WTC11 (cell line): ENCODE data around the gene LYRM7. TPM values are rescaled to one million over a fixed set of nuclear protein-coding genes. Genes with fewer than 3 reads are reported as not detected.
"Not testable (repeated sequence)": the region's sequence is repeated elsewhere in the genome, so short reads cannot be mapped to it uniquely, and the experiment has no call there.

Experiments used
- ATAC-seq: fragments of 200-7000 bp; cut with Tn5 transposase; 2 replicates; pipeline ENCODE4 v1.10.0; 2021; ENCODE audit warnings: mild to moderate bottlenecking, moderate library complexity
- CTCF ChIA-PET: fragments of 300-600 bp; sonication (Branson Sonifier 250); formaldehyde crosslinking; loops from one replicate; lab custom pipeline; 2021; ENCODE audit warnings: antibody characterized with exemption; lab: Charles Lee
- POLR2A ChIA-PET: fragments of 350-600 bp; sonication (Branson Sonifier 250); formaldehyde crosslinking; loops from one replicate; lab custom pipeline; 2021; ENCODE audit warnings: antibody characterized with exemption; lab: Charles Lee
- DNase-seq: peaks from one replicate; pipeline ENCODE4 v3.0.0; 2021; ENCODE audit warnings: low spot score
- H3K27ac Mint-ChIP-seq: 2 replicates; pipeline ENCODE4 v1.8.0; 2021; ENCODE audit warnings: mixed read lengths
- H3K27me3 Mint-ChIP-seq: 2 replicates; pipeline ENCODE4 v1.8.0; 2021; ENCODE audit warnings: low read depth, mild to moderate bottlenecking, moderate library complexity, mixed read lengths
- H3K36me3 Mint-ChIP-seq: 2 replicates; pipeline ENCODE4 v1.8.0; 2021; ENCODE audit warnings: mixed read lengths
- H3K4me1 Mint-ChIP-seq: 2 replicates; pipeline ENCODE4 v1.8.0; 2022; ENCODE audit warnings: mixed read lengths
- H3K4me3 Mint-ChIP-seq: 2 replicates; pipeline ENCODE4 v1.8.0; 2021; ENCODE audit warnings: mild to moderate bottlenecking, moderate library complexity, mixed read lengths
- H3K9me3 Mint-ChIP-seq: 2 replicates; pipeline ENCODE4 v1.8.0; 2021; ENCODE audit warnings: mixed read lengths
- ELF4 ChIP-seq: sonication (generic); formaldehyde crosslinking; IDR thresholded peaks from 2 replicates; pipeline ENCODE4 v1.8.1; 2022; ENCODE audit warnings: low read depth, mild to moderate bottlenecking, moderate library complexity, missing genetic modification reagents
- ESRRA ChIP-seq: sonication (generic); formaldehyde crosslinking; IDR thresholded peaks from 2 replicates; pipeline ENCODE4 v1.8.1; 2022; ENCODE audit warnings: mild to moderate bottlenecking, missing genetic modification reagents, borderline replicate concordance
- GRHL2 ChIP-seq: fragments of 250-450 bp; sonication (Bioruptor Pico); IDR thresholded peaks from 2 replicates; pipeline ENCODE4 v1.8.0; 2022; ENCODE audit warnings: mild to moderate bottlenecking, moderate library complexity; ENCODE audit not compliant: insufficient replicate concordance, severe bottlenecking
- TEAD4 ChIP-seq: sonication (generic); formaldehyde crosslinking; IDR thresholded peaks from 2 replicates; pipeline ENCODE4 v1.8.0; 2022; ENCODE audit warnings: mild to moderate bottlenecking, missing genetic modification reagents
- TP53 ChIP-seq: sonication (generic); formaldehyde crosslinking; IDR thresholded peaks from 2 replicates; pipeline ENCODE4 v1.8.1; 2023; ENCODE audit warnings: mild to moderate bottlenecking, missing genetic modification reagents
- ZNF138 ChIP-seq: sonication (generic); formaldehyde crosslinking; conservative IDR thresholded peaks from 2 replicates; pipeline ENCODE4 v1.8.1; 2022; ENCODE audit warnings: mild to moderate bottlenecking, moderate library complexity, missing genetic modification reagents
- ZNF232 ChIP-seq: sonication (generic); formaldehyde crosslinking; IDR thresholded peaks from 2 replicates; pipeline ENCODE4 v1.8.0; 2022; ENCODE audit warnings: mild to moderate bottlenecking, missing genetic modification reagents
- ZNF396 ChIP-seq: fragments of 250-450 bp; sonication (Bioruptor Pico); IDR thresholded peaks from 2 replicates; pipeline ENCODE4 v1.8.0; 2021; ENCODE audit warnings: mild to moderate bottlenecking, moderate library complexity, borderline replicate concordance
- ZNF416 ChIP-seq: fragments of 250-450 bp; sonication (Bioruptor Pico); IDR thresholded peaks from 2 replicates; pipeline ENCODE4 v1.9.0; 2021; ENCODE audit warnings: mild to moderate bottlenecking, inconsistent platforms
- ZNF423 ChIP-seq: fragments of 250-450 bp; sonication (Bioruptor Pico); IDR thresholded peaks from 2 replicates; pipeline ENCODE4 v2.1.2; 2022; ENCODE audit warnings: mild to moderate bottlenecking, moderate library complexity
- total RNA-seq: library from RNA; stranded (reverse); gene quantifications from 3 replicates; pipeline ENCODE4 v1.2.3, GENCODE V29; 2021
- TF ChIP-seq, protein P1 (sequence below): sonication (generic); formaldehyde crosslinking; conservative IDR thresholded peaks from 2 replicates; pipeline ENCODE4 v1.8.1; 2023; ENCODE audit warnings: mild to moderate bottlenecking, low read depth, missing genetic modification reagents, moderate library complexity
- TF ChIP-seq, protein P2 (sequence below): sonication (generic); formaldehyde crosslinking; IDR thresholded peaks from 2 replicates; pipeline ENCODE4 v1.8.0; 2022; ENCODE audit warnings: missing genetic modification reagents
- TF ChIP-seq, protein P3 (sequence below): sonication (generic); formaldehyde crosslinking; IDR thresholded peaks from 2 replicates; pipeline ENCODE4 v1.8.0; 2022; ENCODE audit warnings: mild to moderate bottlenecking, missing genetic modification reagents
- TF ChIP-seq, protein P4 (sequence below): sonication (generic); formaldehyde crosslinking; IDR thresholded peaks from 2 replicates; pipeline ENCODE4 v1.8.1; 2023; ENCODE audit warnings: mild to moderate bottlenecking, missing genetic modification reagents
- TF ChIP-seq, protein P5 (sequence below): sonication (generic); formaldehyde crosslinking; IDR thresholded peaks from 2 replicates; pipeline ENCODE4 v1.8.1; 2023; ENCODE audit warnings: mild to moderate bottlenecking, missing genetic modification reagents, moderate library complexity
- TF ChIP-seq, protein P6 (sequence below): sonication (generic); formaldehyde crosslinking; IDR thresholded peaks from 2 replicates; pipeline ENCODE4 v1.8.1; 2022; ENCODE audit warnings: mild to moderate bottlenecking, moderate library complexity, missing genetic modification reagents
- TF ChIP-seq, protein P7 (sequence below): sonication (generic); formaldehyde crosslinking; IDR thresholded peaks from 2 replicates; pipeline ENCODE4 v1.8.1; 2022; ENCODE audit warnings: low read depth, missing genetic modification reagents, borderline replicate concordance

LYRM7 gene
- total RNA-seq, 1 experiment from 2014 or later: 11.2 TPM

DNA sequence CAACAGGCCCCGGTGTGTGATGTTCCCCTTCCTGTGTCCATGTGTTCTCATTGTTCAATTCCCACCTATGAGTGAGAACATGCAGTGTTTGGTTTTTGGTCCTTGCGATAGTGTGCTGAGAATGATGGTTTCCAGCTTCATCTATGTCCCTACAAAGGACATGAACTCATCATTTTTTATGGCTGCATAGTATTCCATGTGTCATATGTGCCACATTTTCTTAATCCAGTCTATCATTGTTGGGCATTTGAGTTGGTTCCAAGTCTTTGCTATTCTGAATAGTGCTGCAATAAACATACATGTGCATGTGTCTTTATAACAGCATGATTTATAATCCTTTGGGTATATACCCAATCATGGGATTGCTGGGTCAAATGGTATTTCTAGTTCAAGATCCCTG is 37.7 kb upstream of the LYRM7 start:
- H3K4me3 Mint-ChIP-seq, H3K4me1 Mint-ChIP-seq, H3K27me3 Mint-ChIP-seq, CTCF ChIA-PET, ATAC-seq, H3K36me3 Mint-ChIP-seq, POLR2A ChIA-PET, H3K27ac Mint-ChIP-seq, DNase-seq: not testable (repeated sequence)
- peaks cover 34% of the 10 kb centered on the region for H3K9me3 Mint-ChIP-seq

DNA sequence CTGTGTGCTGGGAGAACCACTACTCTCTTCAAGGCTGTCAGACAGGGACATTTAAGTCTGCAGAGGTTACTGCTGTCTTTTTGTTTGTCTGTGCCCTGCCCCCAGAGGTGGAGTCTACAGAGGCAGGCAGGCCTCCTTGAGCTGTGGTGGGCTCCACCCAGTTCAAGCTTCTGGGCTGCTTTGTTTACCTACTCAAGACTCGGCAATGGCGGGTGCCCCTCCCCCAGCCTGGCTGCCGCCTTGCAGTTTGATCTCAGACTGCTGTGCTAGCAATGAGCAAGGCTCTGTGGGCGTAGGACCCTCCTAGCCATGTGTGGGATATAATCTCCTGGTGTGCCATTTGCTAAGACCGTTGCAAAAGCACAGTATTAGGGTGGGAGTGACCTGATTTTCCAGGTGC is 32.3 kb upstream of the LYRM7 start:
- H3K27me3 Mint-ChIP-seq, H3K4me1 Mint-ChIP-seq, POLR2A ChIA-PET, CTCF ChIA-PET, H3K36me3 Mint-ChIP-seq, H3K27ac Mint-ChIP-seq, ATAC-seq, H3K4me3 Mint-ChIP-seq: not testable (repeated sequence)
- DNase-seq: peak; percentile 25
- H3K9me3 Mint-ChIP-seq: peaks cover 34% of the 10 kb centered on the region

DNA sequence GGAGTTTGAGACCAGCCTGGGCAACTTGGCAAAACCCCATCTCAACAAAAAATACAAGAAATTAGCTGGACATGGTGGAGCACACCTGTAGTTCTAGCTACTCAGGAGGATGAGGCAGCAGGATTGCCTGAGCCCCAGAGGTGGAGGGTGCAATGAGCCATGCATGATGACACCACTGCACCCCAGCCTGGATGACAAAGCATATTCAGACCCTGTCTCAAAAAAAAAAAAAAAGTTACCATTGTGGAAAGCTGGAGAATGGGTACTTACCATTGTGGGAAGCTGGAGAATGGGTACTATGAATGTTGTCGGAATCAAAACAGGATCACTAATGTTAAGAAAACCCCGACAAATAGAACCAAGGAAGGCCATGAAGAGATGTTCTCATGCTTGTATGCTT is 31.4 kb upstream of the LYRM7 start:
- POLR2A ChIA-PET: no interaction called here
- H3K4me3 Mint-ChIP-seq: no peak overlapping the region

DNA sequence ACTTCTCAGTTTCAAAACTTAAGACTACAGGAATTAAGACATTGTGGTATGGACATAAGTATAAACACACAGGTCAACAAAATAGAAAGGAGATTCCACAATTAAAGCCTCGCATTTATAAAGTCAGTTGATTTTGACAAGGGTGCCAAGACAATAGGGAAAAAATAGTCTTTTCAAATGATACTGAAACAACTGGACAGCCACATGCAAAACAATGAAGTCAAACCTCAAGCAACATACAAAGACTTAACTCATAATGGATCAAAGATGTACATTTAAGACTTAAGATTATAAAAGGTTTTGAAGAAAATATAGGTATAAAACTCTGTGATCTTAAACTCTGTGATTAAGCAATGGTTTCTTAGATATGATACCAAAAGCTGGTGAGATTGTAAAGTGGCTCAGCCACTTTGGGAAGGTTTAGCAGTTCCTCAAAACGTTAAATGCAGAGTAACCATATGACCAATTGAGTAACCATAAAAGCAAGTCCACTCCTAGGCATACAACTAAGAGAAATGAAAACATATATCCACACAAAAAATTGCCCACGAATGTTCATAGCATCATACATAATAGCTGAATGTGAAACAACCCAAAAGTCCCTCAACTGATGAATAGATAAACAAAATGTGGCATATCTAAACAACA is 27.6 kb upstream of the LYRM7 start:
- Mint-ChIP-seq H3K4me1 (peaks cover 8% of the 10 kb centered on the region), H3K4me3 (no peak overlapping the region), H3K9me3 (peaks cover 17% of the 10 kb centered on the region), H3K27me3 (no peaks in the 10 kb centered on the region; the same call in 1 of the 2 replicates), H3K27ac (no peak overlapping the region), H3K36me3 (peaks cover 5% of the 10 kb centered on the region)
- DNase-seq: no peak
- ChIA-PET POLR2A (no interaction called here), CTCF (no interaction called here)
- ATAC-seq: no peak
- no peak for TF ChIP-seq ZNF423 (CRISPR knock-in tag)
- TF ChIP-seq ZNF416 (CRISPR knock-in tag): no peak
- TF ChIP-seq, protein P1, sequence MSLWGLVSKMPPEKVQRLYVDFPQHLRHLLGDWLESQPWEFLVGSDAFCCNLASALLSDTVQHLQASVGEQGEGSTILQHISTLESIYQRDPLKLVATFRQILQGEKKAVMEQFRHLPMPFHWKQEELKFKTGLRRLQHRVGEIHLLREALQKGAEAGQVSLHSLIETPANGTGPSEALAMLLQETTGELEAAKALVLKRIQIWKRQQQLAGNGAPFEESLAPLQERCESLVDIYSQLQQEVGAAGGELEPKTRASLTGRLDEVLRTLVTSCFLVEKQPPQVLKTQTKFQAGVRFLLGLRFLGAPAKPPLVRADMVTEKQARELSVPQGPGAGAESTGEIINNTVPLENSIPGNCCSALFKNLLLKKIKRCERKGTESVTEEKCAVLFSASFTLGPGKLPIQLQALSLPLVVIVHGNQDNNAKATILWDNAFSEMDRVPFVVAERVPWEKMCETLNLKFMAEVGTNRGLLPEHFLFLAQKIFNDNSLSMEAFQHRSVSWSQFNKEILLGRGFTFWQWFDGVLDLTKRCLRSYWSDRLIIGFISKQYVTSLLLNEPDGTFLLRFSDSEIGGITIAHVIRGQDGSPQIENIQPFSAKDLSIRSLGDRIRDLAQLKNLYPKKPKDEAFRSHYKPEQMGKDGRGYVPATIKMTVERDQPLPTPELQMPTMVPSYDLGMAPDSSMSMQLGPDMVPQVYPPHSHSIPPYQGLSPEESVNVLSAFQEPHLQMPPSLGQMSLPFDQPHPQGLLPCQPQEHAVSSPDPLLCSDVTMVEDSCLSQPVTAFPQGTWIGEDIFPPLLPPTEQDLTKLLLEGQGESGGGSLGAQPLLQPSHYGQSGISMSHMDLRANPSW (CRISPR knock-in tag): no peak
- TF ChIP-seq, protein P2, sequence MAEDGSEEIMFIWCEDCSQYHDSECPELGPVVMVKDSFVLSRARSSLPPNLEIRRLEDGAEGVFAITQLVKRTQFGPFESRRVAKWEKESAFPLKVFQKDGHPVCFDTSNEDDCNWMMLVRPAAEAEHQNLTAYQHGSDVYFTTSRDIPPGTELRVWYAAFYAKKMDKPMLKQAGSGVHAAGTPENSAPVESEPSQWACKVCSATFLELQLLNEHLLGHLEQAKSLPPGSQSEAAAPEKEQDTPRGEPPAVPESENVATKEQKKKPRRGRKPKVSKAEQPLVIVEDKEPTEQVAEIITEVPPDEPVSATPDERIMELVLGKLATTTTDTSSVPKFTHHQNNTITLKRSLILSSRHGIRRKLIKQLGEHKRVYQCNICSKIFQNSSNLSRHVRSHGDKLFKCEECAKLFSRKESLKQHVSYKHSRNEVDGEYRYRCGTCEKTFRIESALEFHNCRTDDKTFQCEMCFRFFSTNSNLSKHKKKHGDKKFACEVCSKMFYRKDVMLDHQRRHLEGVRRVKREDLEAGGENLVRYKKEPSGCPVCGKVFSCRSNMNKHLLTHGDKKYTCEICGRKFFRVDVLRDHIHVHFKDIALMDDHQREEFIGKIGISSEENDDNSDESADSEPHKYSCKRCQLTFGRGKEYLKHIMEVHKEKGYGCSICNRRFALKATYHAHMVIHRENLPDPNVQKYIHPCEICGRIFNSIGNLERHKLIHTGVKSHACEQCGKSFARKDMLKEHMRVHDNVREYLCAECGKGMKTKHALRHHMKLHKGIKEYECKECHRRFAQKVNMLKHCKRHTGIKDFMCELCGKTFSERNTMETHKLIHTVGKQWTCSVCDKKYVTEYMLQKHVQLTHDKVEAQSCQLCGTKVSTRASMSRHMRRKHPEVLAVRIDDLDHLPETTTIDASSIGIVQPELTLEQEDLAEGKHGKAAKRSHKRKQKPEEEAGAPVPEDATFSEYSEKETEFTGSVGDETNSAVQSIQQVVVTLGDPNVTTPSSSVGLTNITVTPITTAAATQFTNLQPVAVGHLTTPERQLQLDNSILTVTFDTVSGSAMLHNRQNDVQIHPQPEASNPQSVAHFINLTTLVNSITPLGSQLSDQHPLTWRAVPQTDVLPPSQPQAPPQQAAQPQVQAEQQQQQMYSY (CRISPR knock-in tag): no peak
- TF ChIP-seq, protein P3, sequence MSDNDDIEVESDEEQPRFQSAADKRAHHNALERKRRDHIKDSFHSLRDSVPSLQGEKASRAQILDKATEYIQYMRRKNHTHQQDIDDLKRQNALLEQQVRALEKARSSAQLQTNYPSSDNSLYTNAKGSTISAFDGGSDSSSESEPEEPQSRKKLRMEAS (CRISPR knock-in tag): no peak
- TF ChIP-seq TEAD4 (CRISPR knock-in tag): no peak
- TF ChIP-seq, protein P4, sequence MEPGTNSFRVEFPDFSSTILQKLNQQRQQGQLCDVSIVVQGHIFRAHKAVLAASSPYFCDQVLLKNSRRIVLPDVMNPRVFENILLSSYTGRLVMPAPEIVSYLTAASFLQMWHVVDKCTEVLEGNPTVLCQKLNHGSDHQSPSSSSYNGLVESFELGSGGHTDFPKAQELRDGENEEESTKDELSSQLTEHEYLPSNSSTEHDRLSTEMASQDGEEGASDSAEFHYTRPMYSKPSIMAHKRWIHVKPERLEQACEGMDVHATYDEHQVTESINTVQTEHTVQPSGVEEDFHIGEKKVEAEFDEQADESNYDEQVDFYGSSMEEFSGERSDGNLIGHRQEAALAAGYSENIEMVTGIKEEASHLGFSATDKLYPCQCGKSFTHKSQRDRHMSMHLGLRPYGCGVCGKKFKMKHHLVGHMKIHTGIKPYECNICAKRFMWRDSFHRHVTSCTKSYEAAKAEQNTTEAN (CRISPR knock-in tag): no peak
- TF ChIP-seq, protein P5, sequence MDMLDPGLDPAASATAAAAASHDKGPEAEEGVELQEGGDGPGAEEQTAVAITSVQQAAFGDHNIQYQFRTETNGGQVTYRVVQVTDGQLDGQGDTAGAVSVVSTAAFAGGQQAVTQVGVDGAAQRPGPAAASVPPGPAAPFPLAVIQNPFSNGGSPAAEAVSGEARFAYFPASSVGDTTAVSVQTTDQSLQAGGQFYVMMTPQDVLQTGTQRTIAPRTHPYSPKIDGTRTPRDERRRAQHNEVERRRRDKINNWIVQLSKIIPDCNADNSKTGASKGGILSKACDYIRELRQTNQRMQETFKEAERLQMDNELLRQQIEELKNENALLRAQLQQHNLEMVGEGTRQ (CRISPR knock-in tag): no peak
- no peak for TF ChIP-seq ZNF138 (CRISPR knock-in tag)
- no peak for TF ChIP-seq ESRRA (CRISPR knock-in tag)
- TF ChIP-seq, protein P6, sequence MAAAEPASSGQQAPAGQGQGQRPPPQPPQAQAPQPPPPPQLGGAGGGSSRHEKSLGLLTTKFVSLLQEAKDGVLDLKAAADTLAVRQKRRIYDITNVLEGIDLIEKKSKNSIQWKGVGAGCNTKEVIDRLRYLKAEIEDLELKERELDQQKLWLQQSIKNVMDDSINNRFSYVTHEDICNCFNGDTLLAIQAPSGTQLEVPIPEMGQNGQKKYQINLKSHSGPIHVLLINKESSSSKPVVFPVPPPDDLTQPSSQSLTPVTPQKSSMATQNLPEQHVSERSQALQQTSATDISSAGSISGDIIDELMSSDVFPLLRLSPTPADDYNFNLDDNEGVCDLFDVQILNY (CRISPR knock-in tag): no peak

More for the DNA sequence above, 31.4 kb upstream of the LYRM7 start:
- Mint-ChIP-seq H3K4me1 (0 out of 2 replicates have a peak, but pooled peaks cover 2% of the 10 kb centered on the region), H3K27ac (no peak overlapping the region), H3K9me3 (peaks cover 31% of the 10 kb centered on the region), H3K36me3 (peaks cover 8% of the 10 kb centered on the region), H3K27me3 (no peaks in the 10 kb centered on the region; the same call in 1 of the 2 replicates)
- CTCF ChIA-PET: no interaction called here
- ATAC-seq: no peak
- TF ChIP-seq, protein P7, sequence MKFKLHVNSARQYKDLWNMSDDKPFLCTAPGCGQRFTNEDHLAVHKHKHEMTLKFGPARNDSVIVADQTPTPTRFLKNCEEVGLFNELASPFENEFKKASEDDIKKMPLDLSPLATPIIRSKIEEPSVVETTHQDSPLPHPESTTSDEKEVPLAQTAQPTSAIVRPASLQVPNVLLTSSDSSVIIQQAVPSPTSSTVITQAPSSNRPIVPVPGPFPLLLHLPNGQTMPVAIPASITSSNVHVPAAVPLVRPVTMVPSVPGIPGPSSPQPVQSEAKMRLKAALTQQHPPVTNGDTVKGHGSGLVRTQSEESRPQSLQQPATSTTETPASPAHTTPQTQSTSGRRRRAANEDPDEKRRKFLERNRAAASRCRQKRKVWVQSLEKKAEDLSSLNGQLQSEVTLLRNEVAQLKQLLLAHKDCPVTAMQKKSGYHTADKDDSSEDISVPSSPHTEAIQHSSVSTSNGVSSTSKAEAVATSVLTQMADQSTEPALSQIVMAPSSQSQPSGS (CRISPR knock-in tag): no peak
- TF ChIP-seq ZNF396 (CRISPR knock-in tag) (no peak), ELF4 (CRISPR knock-in tag) (no peak), GRHL2 (CRISPR knock-in tag) (no peak), TP53 (CRISPR knock-in tag) (no peak), ZNF232 (no peak)
- DNase-seq: no peak
